Thoracic aorta (tissue), 2 donors: ENCODE measurements around the gene TARP.
"Not testable (repeated sequence)": the region's sequence is repeated elsewhere in the genome, so short reads cannot be mapped to it uniquely, and the experiment has no call there.

Experiments used
- ATAC-seq: fragments of 150-250 bp; one replicate; pipeline ENCODE4 v1.8.0; 2017; ENCODE audit warnings: low read depth; ENCODE audit not compliant: insufficient number of reproducible peaks, low FRiP score
- DNase-seq: peaks from one replicate; pipeline ENCODE4 v3.0.0-alpha.2; 2020; ENCODE audit warnings: low spot score
- H3K27ac ChIP-seq, 2 donors: fragments of 200-600 bp; sonication (generic); 1 replicate in 1 of 2; 2 replicates in 1 of 2; pipeline ENCODE4 v1.5.1; 2016; ENCODE audit warnings: mild to moderate bottlenecking in 2 of 2, moderate library complexity in 2 of 2
- H3K27me3 ChIP-seq: fragments of 200-600 bp; sonication (generic); replicated peaks from 2 replicates; pipeline ENCODE4 v1.6.0; 2016; ENCODE audit warnings: mild to moderate bottlenecking; ENCODE audit not compliant: insufficient read depth
- H3K36me3 ChIP-seq: fragments of 200-600 bp; sonication (generic); one replicate; pipeline ENCODE4 v1.5.1; 2016
- H3K4me1 ChIP-seq, 2 donors: fragments of 200-600 bp; sonication (generic); 1 replicate in 1 of 2; 2 replicates in 1 of 2; pipeline versions ENCODE4 v1.5.1 to v1.6.0; 2016; ENCODE audit warnings: low read depth in 2 of 2, mild to moderate bottlenecking in 1 of 2; ENCODE audit not compliant: control insufficient read depth in 1 of 2
- H3K4me3 ChIP-seq: fragments of 200-600 bp; sonication (generic); 2 replicates; pipeline ENCODE4 v1.5.1; 2016; ENCODE audit warnings: mild to moderate bottlenecking
- H3K9me3 ChIP-seq: fragments of 200-600 bp; sonication (generic); 2 replicates; pipeline ENCODE4 v1.5.1; 2016
- TF ChIP-seq, protein P1 (sequence below): fragments of 200-600 bp; sonication (generic); IDR thresholded peaks from one replicate; pipeline ENCODE4 v1.5.1; 2019; ENCODE audit warnings: antibody characterized with exemption

TARP gene

DNA sequence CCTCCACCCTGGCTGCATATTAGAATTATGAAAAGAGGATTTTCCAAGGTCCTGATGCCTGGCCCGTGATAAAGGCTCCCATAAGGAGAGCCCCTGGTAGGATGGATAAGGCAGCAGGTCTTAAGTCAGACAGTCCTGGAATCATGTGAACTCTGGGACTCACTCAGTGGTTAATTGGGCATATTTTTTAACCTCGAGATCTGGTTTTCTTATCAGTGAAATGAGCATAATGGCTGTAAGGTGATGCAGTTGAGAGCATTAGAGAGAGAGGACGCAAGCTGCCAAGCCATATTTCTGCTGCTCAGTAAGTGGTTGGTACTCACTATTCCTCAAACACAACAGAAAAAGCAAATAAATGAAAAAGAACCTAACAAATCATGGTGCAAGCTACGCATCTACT lies 37.8 kb downstream of the TARP start:
- DNase-seq (no peak), ATAC-seq (no peak)
- Histone ChIP-seq H3K27ac (no peak overlapping the region), H3K27me3 (no peaks in the 10 kb centered on the region), H3K4me3 (no peak overlapping the region), H3K4me1 (no peaks in the 10 kb centered on the region), H3K9me3 (no peaks in the 10 kb centered on the region), H3K36me3 (peaks cover 3% of the 10 kb centered on the region)
- TF ChIP-seq, protein P1, sequence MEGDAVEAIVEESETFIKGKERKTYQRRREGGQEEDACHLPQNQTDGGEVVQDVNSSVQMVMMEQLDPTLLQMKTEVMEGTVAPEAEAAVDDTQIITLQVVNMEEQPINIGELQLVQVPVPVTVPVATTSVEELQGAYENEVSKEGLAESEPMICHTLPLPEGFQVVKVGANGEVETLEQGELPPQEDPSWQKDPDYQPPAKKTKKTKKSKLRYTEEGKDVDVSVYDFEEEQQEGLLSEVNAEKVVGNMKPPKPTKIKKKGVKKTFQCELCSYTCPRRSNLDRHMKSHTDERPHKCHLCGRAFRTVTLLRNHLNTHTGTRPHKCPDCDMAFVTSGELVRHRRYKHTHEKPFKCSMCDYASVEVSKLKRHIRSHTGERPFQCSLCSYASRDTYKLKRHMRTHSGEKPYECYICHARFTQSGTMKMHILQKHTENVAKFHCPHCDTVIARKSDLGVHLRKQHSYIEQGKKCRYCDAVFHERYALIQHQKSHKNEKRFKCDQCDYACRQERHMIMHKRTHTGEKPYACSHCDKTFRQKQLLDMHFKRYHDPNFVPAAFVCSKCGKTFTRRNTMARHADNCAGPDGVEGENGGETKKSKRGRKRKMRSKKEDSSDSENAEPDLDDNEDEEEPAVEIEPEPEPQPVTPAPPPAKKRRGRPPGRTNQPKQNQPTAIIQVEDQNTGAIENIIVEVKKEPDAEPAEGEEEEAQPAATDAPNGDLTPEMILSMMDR = no peak

DNA sequence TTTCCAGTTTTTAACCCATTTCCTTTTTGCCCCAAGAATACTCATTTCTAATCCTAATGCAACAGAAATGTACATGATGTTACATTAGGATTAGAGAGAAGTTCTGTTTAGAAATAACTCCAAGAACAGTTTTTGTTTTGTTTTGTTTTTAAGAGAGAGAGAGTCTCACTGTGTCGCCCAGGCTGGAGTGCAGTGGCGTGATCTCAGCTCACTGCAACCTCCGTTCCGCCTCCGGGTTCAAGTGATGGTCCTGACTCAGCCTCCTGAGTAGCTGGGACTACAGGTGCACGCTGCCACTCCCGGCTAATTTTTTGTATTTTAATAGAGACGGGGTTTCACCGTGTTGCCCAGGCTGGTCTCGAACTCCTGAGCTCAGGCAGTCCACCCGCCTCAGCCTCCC lies 38.7 kb downstream of the TARP start:
- H3K27ac ChIP-seq, H3K4me3 ChIP-seq, DNase-seq, H3K27me3 ChIP-seq, H3K9me3 ChIP-seq, H3K36me3 ChIP-seq, ATAC-seq, H3K4me1 ChIP-seq: not testable (repeated sequence)

DNA sequence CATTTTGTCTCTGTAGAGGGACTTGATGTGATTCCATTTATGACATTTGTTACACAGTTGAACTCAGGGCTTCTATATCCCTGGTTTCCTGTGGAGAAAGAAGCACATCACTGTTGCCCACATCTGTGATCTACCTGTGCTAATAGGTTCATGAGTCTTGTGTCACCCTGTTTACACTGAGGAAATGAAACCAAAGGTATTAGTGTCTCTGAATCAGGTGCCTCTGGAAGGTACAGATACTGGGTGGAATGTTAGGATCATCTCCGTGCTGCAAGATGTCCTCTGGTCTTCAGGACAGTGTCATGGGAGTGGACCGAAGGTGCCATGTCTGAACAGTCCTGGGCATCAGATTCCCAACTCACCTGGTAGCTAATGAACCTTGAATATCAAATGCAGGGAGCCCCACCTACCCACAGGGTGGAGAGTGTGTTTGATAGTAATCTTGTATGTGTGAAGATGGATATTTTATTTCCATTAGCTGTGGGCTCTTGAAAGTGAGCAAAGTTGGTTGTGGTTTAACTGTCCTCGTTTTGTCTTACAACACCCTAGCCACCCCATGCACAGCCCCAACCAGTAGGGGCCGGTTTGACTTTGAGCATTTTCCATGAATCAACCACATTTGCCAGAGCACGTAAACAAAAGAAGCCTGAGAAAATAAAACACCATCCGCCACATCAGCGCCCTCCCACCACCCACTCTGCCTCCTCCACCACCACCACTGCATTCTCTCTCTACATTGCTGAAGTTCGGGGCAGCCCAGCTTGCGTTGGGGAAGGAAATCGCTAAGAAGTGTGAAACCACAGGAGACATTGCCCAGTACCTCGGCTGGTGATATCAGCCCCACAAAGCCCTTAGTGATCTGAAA lies 40.7 kb downstream of the TARP start:
- no peaks in the 10 kb centered on the region for H3K27me3 ChIP-seq
- DNase-seq = no peak
- ATAC-seq = no peak
- H3K4me3 ChIP-seq = no peak overlapping the region
- TF ChIP-seq, protein P1 = no peak
- H3K4me1 ChIP-seq = no peaks in the 10 kb centered on the region
- H3K9me3 ChIP-seq = no peaks in the 10 kb centered on the region
- peaks cover 16% of the 10 kb centered on the region for H3K36me3 ChIP-seq
- H3K27ac ChIP-seq = no peak overlapping the region

DNA sequence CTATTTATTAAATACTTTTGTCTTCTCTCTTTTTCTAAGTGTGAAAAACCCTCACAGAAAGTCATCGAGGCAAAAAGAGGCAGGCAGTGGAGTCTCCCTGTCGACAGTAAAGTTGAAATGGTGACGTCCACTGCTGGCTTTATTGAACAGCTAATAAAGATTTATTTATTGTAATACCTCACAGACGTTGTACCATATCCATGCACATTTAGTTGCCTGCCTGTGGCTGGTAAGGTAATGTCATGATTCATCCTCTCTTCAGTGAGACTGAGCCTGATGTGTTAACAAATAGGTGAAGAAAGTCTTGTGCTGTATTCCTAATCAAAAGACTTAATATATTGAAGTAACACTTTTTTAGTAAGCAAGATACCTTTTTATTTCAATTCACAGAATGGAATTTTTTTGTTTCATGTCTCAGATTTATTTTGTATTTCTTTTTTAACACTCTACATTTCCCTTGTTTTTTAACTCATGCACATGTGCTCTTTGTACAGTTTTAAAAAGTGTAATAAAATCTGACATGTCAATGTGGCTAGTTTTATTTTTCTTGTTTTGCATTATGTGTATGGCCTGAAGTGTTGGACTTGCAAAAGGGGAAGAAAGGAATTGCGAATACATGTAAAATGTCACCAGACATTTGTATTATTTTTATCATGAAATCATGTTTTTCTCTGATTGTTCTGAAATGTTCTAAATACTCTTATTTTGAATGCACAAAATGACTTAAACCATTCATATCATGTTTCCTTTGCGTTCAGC lies 43.4 kb downstream of the TARP start:
- Histone ChIP-seq H3K36me3 (peaks cover 16% of the 10 kb centered on the region), H3K27me3 (no peaks in the 10 kb centered on the region), H3K27ac (no peak overlapping the region), H3K4me1 (no peaks in the 10 kb centered on the region), H3K9me3 (no peaks in the 10 kb centered on the region), H3K4me3 (no peak overlapping the region)
- ATAC-seq (no peak), DNase-seq (no peak)
- TF ChIP-seq, protein P1 = no peak

DNA sequence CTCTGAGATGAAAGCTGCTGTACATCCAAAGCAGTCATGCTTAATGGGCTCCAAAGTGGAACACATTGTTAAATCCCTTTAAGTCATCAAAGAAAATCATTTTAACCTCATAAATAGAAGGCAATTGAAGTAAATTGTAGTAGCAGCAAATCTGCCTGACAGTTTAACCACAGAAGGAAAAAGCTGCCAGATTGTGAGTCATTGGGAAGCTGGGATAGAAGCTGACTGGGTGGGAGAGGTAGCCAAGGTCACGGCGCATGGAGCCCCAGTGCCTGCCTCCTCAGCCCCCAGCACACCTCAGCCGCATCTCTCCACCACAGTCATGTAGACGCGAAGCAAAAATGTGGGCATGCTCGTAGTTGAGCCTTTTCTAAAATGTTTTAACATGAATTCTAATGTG lies 44.0 kb downstream of the TARP start:
- Histone ChIP-seq H3K4me3 (no peak overlapping the region), H3K4me1 (no peaks in the 10 kb centered on the region), H3K27ac (no peak overlapping the region), H3K9me3 (no peaks in the 10 kb centered on the region), H3K36me3 (peaks cover 16% of the 10 kb centered on the region), H3K27me3 (no peaks in the 10 kb centered on the region)
- ATAC-seq = no peak
- DNase-seq = no peak
- TF ChIP-seq, protein P1 = no peak
